Measurements from ENCODE around the gene SNX27. TPM values are rescaled to one million over a fixed set of nuclear protein-coding genes. Genes with fewer than 3 reads are reported as not detected.

SNX27 gene
- total RNA-seq, 2 donors from 2014 or later: 24.1 to 38.4 TPM

DNA sequence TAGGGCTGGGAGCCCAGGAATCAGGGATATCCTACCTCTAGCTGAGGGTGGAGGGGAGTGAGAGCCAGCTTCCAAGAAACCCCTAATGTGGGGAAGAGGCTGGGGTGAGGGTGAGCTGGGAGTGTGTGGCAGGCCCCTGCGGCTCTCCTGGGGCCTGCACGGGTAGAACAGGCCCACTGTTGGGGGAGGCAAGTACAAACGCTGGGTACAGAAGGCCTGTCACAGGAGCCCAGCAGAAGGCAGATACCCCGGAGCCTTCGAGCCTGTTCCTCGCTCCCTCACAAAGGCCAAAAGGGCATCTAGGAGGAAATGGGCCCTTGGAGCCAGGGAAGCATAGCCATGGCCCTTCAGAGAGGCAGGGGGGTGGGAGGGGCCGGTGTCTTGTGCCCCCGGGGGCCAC, 91.1 kb downstream of the SNX27 start:
- intact Hi-C loops (cut with DNase I): no loop called here
- 45% methylated on average over 8 of the region's 8 CpGs for WGBS

DNA sequence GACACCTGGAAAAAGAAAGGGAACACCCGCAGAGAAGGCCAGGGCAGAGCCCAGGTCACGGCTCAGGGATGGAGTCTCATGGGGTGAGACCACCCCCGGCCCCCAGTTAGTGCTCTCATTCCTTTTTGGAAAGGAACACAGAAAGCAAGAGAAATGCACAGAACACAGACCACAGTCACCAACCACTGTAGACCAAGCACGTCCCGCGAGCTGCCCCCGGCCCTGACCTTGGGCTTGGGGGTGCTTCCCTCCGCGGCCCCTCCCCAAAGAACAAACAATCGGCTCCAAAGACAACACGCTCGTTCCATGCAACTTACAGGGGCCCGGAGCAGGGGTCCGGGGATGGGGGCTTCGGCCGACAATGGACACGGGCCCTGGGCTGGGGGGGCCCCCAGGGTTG, 92.0 kb downstream of the SNX27 start:
- Histone ChIP-seq H3K27me3 (replicated peaks; ENCODE audit: insufficient read depth) (no peaks in the 10 kb centered on the region), H3K4me3 (no peak overlapping the region), H3K9me3 (no peaks in the 10 kb centered on the region), H3K4me1 (replicated peaks) (no peaks in the 10 kb centered on the region), H3K36me3 (no peaks in the 10 kb centered on the region), H3K27ac (no peak overlapping the region)
- 70% methylated on average over 17 of the region's 17 CpGs for WGBS
- DNase-seq (ENCODE audit: low spot score): no peak
- TF ChIP-seq, protein P1, sequence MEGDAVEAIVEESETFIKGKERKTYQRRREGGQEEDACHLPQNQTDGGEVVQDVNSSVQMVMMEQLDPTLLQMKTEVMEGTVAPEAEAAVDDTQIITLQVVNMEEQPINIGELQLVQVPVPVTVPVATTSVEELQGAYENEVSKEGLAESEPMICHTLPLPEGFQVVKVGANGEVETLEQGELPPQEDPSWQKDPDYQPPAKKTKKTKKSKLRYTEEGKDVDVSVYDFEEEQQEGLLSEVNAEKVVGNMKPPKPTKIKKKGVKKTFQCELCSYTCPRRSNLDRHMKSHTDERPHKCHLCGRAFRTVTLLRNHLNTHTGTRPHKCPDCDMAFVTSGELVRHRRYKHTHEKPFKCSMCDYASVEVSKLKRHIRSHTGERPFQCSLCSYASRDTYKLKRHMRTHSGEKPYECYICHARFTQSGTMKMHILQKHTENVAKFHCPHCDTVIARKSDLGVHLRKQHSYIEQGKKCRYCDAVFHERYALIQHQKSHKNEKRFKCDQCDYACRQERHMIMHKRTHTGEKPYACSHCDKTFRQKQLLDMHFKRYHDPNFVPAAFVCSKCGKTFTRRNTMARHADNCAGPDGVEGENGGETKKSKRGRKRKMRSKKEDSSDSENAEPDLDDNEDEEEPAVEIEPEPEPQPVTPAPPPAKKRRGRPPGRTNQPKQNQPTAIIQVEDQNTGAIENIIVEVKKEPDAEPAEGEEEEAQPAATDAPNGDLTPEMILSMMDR (IDR thresholded peaks at IDR 0.05): no peak
- no peak for TF ChIP-seq POLR2AphosphoS5 (IDR thresholded peaks at IDR 0.05)
- no peak for TF ChIP-seq POLR2A (IDR thresholded peaks at IDR 0.05)
- intact Hi-C loops (cut with DNase I): no loop called here

More for the DNA sequence above, 91.1 kb downstream of the SNX27 start:
- TF ChIP-seq POLR2AphosphoS5 (IDR thresholded peaks at IDR 0.05) (no peak), POLR2A (IDR thresholded peaks at IDR 0.05) (no peak)
- TF ChIP-seq, protein P1 (IDR thresholded peaks at IDR 0.05): no peak
- Histone ChIP-seq H3K4me1 (replicated peaks) (no peaks in the 10 kb centered on the region), H3K27me3 (replicated peaks; ENCODE audit: insufficient read depth) (no peaks in the 10 kb centered on the region), H3K9me3 (no peaks in the 10 kb centered on the region), H3K36me3 (no peaks in the 10 kb centered on the region), H3K27ac (no peak overlapping the region), H3K4me3 (no peak overlapping the region)
- no peak for DNase-seq (ENCODE audit: low spot score)

DNA sequence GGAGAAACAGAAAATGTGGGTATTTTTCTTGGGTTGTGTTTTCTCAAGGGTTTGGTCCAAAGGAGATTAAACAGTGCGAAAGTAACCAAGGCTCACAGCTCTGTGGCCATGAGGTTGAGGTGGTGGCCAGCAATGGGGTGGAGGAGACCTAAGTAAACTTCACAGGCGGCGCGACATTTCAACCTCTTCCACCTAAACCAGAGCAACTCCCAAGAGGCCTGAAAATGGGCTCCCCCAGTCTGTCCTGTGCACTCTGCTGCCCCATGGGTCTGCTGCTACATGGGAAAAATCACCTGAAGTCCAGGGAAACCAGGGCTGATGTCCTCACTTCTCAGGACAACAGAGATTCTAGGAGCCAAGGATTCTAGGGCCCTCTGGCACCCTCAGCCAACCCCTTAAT, 92.4 kb downstream of the SNX27 start:
- Histone ChIP-seq H3K27me3 (replicated peaks; ENCODE audit: insufficient read depth) (no peaks in the 10 kb centered on the region), H3K27ac (no peak overlapping the region), H3K36me3 (no peaks in the 10 kb centered on the region), H3K4me3 (no peak overlapping the region), H3K9me3 (no peaks in the 10 kb centered on the region), H3K4me1 (replicated peaks) (no peaks in the 10 kb centered on the region)
- WGBS: 72% methylated on average over 4 of the region's 4 CpGs
- DNase-seq (ENCODE audit: low spot score): no peak
- TF ChIP-seq, protein P1 (IDR thresholded peaks at IDR 0.05): no peak
- no peak for TF ChIP-seq POLR2A (IDR thresholded peaks at IDR 0.05)
- no peak for TF ChIP-seq POLR2AphosphoS5 (IDR thresholded peaks at IDR 0.05)
- intact Hi-C loops (cut with DNase I): no loop called here

DNA sequence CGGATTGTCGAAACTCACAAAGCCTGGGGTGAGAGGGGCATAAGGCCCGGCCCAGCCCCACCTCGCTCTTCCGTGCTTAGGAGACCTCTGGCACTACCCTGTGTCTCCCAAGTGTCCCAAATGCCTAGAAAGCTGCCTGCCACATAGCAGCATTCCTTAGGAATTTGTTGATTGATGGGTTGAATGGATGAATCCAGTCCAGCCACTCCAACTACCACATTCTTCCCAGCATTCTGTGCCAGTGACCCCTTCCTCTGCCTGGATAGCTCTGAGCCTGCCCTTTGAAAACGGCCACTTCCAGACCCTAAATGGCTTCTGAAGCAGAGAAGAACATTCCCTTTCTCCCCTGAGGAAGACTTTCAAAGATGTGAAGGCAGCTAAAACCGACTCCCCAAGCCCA, 93.3 kb downstream of the SNX27 start:
- DNase-seq (ENCODE audit: low spot score): no peak
- Histone ChIP-seq H3K4me3 (no peak overlapping the region), H3K4me1 (replicated peaks) (no peaks in the 10 kb centered on the region), H3K9me3 (no peaks in the 10 kb centered on the region), H3K36me3 (no peaks in the 10 kb centered on the region), H3K27me3 (replicated peaks; ENCODE audit: insufficient read depth) (no peaks in the 10 kb centered on the region), H3K27ac (no peak overlapping the region)
- intact Hi-C loops (cut with DNase I): no loop called here
- 87% methylated on average over 7 of the region's 7 CpGs for WGBS
- TF ChIP-seq POLR2AphosphoS5 (IDR thresholded peaks at IDR 0.05): no peak
- TF ChIP-seq, protein P1 (IDR thresholded peaks at IDR 0.05): no peak
- TF ChIP-seq POLR2A (IDR thresholded peaks at IDR 0.05): no peak

DNA sequence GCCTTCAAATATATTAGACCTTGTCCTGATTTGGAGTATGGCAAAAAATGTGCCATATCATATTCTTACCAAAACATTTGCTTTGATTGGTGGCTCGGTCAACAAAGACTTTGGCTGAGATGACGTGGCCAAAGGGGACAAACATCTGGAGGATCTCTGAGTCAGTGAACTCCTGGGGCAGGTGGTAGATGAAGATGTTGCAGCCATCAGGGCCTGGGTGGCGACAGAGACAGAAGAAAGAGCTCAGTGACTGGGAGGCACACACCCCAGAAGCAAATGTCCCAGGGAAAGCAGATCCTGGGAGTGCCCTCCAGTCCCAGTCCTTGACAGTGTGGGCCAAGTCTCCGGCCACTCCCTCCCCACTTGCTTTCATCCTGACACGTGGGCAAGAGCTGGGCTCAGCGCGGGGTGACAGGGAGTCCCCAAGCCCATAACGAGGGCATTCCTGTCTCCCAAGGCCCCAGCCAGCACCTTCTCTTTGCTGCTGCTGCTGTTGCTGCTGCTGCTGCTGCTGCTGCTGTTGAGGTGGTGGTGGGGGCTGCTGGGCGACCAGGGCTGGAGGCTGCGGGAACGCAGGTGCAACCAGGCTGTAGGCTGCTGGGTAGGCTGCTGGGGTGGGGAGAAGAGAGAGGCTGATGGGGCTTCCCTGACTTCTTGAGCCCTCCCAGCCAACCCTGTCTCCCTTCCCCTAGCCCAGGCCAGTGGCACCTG, 94.1 kb downstream of the SNX27 start:
- no peaks in the 10 kb centered on the region for H3K27me3 ChIP-seq (replicated peaks; ENCODE audit: insufficient read depth)
- no peaks in the 10 kb centered on the region for H3K4me1 ChIP-seq (replicated peaks)
- 49% methylated on average over 11 of the region's 11 CpGs for WGBS
- no peaks in the 10 kb centered on the region for H3K9me3 ChIP-seq
- no peak overlapping the region for H3K4me3 ChIP-seq
- intact Hi-C loops (cut with DNase I): no loop called here
- no peaks in the 10 kb centered on the region for H3K36me3 ChIP-seq
- DNase-seq (ENCODE audit: low spot score): no peak
- H3K27ac ChIP-seq: no peak overlapping the region
- no peak for TF ChIP-seq POLR2AphosphoS5 (IDR thresholded peaks at IDR 0.05)
- TF ChIP-seq, protein P1 (IDR thresholded peaks at IDR 0.05): no peak
- TF ChIP-seq POLR2A (IDR thresholded peaks at IDR 0.05): no peak
